IMR-90 (cell line): Measurements from ENCODE around the gene ACACA.

Experiments
- NFE2L2 ChIP-seq: fragments of 150-350 bp; IDR thresholded peaks from 2 replicates; pipeline ENCODE4 v1.6.1; 2016; ENCODE audit warnings: low read depth, mild to moderate bottlenecking, low read length
- POLR2A ChIP-seq: IDR thresholded peaks from 2 replicates; pipeline ENCODE4 v1.6.1; 2012; ENCODE audit warnings: mild to moderate bottlenecking, low read depth, low read length
- TF ChIP-seq, protein P1 (sequence below): conservative IDR thresholded peaks from 2 replicates; pipeline ENCODE4 v1.5.1; 2012; ENCODE audit warnings: mild to moderate bottlenecking, low read depth, low read length, improper control_type of control experiment

DNA sequence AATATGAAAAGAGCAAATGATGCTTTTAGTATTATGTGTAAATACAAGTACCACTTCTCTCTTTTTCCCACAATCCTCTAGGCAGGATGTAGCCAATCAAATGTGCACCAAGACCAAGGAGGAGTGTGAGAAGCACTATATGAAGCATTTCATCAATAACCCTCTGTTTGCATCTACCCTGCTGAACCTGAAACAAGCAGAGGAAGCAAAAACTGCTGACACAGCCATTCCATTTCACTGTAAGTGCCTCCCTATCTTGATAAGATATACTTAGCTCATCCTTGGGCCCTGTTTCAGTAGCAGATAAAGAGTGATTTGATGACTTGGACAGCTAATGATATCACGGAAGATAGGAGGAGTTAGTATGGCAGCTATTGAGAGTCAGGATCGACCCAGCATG, 33.8 kb upstream of the ACACA start:
- TF ChIP-seq POLR2A, result no peak
- no peak for TF ChIP-seq NFE2L2
- TF ChIP-seq, protein P1, sequence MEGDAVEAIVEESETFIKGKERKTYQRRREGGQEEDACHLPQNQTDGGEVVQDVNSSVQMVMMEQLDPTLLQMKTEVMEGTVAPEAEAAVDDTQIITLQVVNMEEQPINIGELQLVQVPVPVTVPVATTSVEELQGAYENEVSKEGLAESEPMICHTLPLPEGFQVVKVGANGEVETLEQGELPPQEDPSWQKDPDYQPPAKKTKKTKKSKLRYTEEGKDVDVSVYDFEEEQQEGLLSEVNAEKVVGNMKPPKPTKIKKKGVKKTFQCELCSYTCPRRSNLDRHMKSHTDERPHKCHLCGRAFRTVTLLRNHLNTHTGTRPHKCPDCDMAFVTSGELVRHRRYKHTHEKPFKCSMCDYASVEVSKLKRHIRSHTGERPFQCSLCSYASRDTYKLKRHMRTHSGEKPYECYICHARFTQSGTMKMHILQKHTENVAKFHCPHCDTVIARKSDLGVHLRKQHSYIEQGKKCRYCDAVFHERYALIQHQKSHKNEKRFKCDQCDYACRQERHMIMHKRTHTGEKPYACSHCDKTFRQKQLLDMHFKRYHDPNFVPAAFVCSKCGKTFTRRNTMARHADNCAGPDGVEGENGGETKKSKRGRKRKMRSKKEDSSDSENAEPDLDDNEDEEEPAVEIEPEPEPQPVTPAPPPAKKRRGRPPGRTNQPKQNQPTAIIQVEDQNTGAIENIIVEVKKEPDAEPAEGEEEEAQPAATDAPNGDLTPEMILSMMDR, result no peak
